Uterus (tissue), 4 donors: ENCODE results near the gene OPTN. TPM values are rescaled to one million over a fixed set of nuclear protein-coding genes. Genes with fewer than 3 reads are reported as not detected.

Experiments
- DNase-seq, 2 donors: peaks; one replicate each; pipeline ENCODE4 v3.0.0-alpha.2; 2019 to 2020
- H3K27ac ChIP-seq, 2 donors: fragments of 200-600 bp; sonication (generic); 1 replicate in 1 of 2; 2 replicates in 1 of 2; pipeline ENCODE4 v1.5.1; 2016 to 2018
- H3K27me3 ChIP-seq, 2 donors: fragments of 200-600 bp; sonication (generic); one replicate each; pipeline ENCODE4 v1.5.1; 2018 to 2019; ENCODE audit warnings: control low read depth in 1 of 2
- H3K36me3 ChIP-seq, 2 donors: fragments of 200-600 bp; sonication (generic); one replicate each; pipeline ENCODE4 v1.5.1; 2019; ENCODE audit warnings: control low read depth in 1 of 2
- H3K4me1 ChIP-seq, 2 donors: fragments of 200-600 bp; sonication (generic); one replicate each; pipeline ENCODE4 v1.5.1; 2018 to 2019; ENCODE audit warnings: control low read depth in 1 of 2
- H3K4me3 ChIP-seq, 2 donors: fragments of 200-600 bp; sonication (generic); 1 replicate in 1 of 2; 2 replicates in 1 of 2; pipeline ENCODE4 v1.5.1; 2018 to 2019; ENCODE audit warnings: mild to moderate bottlenecking in 1 of 2
- H3K9me3 ChIP-seq, 2 donors: fragments of 200-600 bp; sonication (generic); one replicate each; pipeline ENCODE4 v1.5.1; 2019; ENCODE audit warnings: control low read depth in 1 of 2
- CTCF ChIP-seq, 4 experiments: fragments of 200-600 bp in 2 of 4; fragments of 450-650 bp in 2 of 4; sonication (generic) in 2 of 4; IDR thresholded peaks; one replicate each; pipeline ENCODE4 v1.5.1; 2016 to 2019; ENCODE audit warnings: antibody characterized with exemption in 4 of 4, mild to moderate bottlenecking in 2 of 4, moderate library complexity in 1 of 4
- POLR2A ChIP-seq, 2 donors: fragments of 450-650 bp; IDR thresholded peaks; one replicate each; pipeline ENCODE4 v1.6.1; 2016; ENCODE audit warnings: antibody characterized with exemption in 2 of 2, mild to moderate bottlenecking in 1 of 2, moderate library complexity in 1 of 2
- intact Hi-C: fragments of 100-400 bp; cut with DNase I; formaldehyde crosslinking; loops from one replicate; pipeline ENCODE4 v1.15.1; 2023; ENCODE audit warnings: low total_unique reads
- total RNA-seq, 4 donors: library from RNA; depleted of rRNA in 3 of 4; stranded (reverse); fragments of >200 nt in 3 of 4; gene quantifications; one replicate each; pipeline versions ENCODE4 v1.1.0 to v1.2.4, GENCODE V29; 2014 to 2023
- donor health status: DM: yes; HTN: yes; CAD: no.

The OPTN gene
- total RNA-seq, 4 donors from 2014 or later = 28.3 to 68.3 (median 38.1) TPM

GRCh38 chr10:13140627-13141190, 40.7 kb downstream of the OPTN start:
- no peak overlapping the region for H3K4me3 ChIP-seq
- H3K4me1 ChIP-seq = no peaks in the 10 kb centered on the region
- DNase-seq = no peak
- H3K27ac ChIP-seq = no peak overlapping the region
- H3K27me3 ChIP-seq = no peaks in the 10 kb centered on the region
- H3K9me3 ChIP-seq = no peaks in the 10 kb centered on the region
- H3K36me3 ChIP-seq = no peaks in the 10 kb centered on the region
- intact Hi-C loops = no loop called here
- TF ChIP-seq POLR2A (IDR thresholded peaks at IDR 0.05) = no peak
- TF ChIP-seq CTCF (IDR thresholded peaks at IDR 0.05) = no peak

GRCh38 chr10:13143766-13144165, 43.8 kb downstream of the OPTN start:
- no peak overlapping the region for H3K4me3 ChIP-seq
- no peak for DNase-seq
- no peaks in the 10 kb centered on the region for H3K27me3 ChIP-seq
- TF ChIP-seq POLR2A (IDR thresholded peaks at IDR 0.05) (no peak), CTCF (IDR thresholded peaks at IDR 0.05) (no peak)
- no peaks in the 10 kb centered on the region for H3K36me3 ChIP-seq
- no peak overlapping the region for H3K27ac ChIP-seq
- no peaks in the 10 kb centered on the region for H3K9me3 ChIP-seq
- H3K4me1 ChIP-seq = no peaks in the 10 kb centered on the region
- intact Hi-C loops = no loop called here

GRCh38 chr10:13144814-13145213, 44.9 kb downstream of the OPTN start:
- Histone ChIP-seq H3K4me3 (no peak overlapping the region), H3K36me3 (no peaks in the 10 kb centered on the region), H3K27me3 (no peaks in the 10 kb centered on the region), H3K4me1 (no peaks in the 10 kb centered on the region), H3K9me3 (no peaks in the 10 kb centered on the region), H3K27ac (no peak overlapping the region)
- TF ChIP-seq POLR2A (IDR thresholded peaks at IDR 0.05) = no peak
- TF ChIP-seq CTCF (IDR thresholded peaks at IDR 0.05) = no peak
- intact Hi-C loops = no loop called here
- no peak for DNase-seq

GRCh38 chr10:13146379-13146778, 46.4 kb downstream of the OPTN start:
- Histone ChIP-seq H3K4me1 (no peaks in the 10 kb centered on the region), H3K27me3 (no peaks in the 10 kb centered on the region), H3K36me3 (no peaks in the 10 kb centered on the region), H3K27ac (no peak overlapping the region), H3K9me3 (no peaks in the 10 kb centered on the region), H3K4me3 (no peak overlapping the region)
- no peak for DNase-seq
- intact Hi-C loops = no loop called here
- TF ChIP-seq CTCF (IDR thresholded peaks at IDR 0.05) (no peak), POLR2A (IDR thresholded peaks at IDR 0.05) (no peak)

GRCh38 chr10:13147161-13147560, 47.2 kb downstream of the OPTN start:
- DNase-seq = no peak
- no peaks in the 10 kb centered on the region for H3K9me3 ChIP-seq
- no peak overlapping the region for H3K27ac ChIP-seq
- H3K36me3 ChIP-seq = no peaks in the 10 kb centered on the region
- no peak overlapping the region for H3K4me3 ChIP-seq
- no peak for TF ChIP-seq POLR2A (IDR thresholded peaks at IDR 0.05)
- no peak for TF ChIP-seq CTCF (IDR thresholded peaks at IDR 0.05)
- no peaks in the 10 kb centered on the region for H3K27me3 ChIP-seq
- intact Hi-C loops = no loop called here
- no peaks in the 10 kb centered on the region for H3K4me1 ChIP-seq
